ENCODE data around the gene MYLK. TPM values are rescaled to one million over a fixed set of nuclear protein-coding genes. Genes with fewer than 3 reads are reported as not detected.

Gene MYLK
- total RNA-seq, 2 experiments from 2014 or later = 0.06 to 0.15 TPM

DNA sequence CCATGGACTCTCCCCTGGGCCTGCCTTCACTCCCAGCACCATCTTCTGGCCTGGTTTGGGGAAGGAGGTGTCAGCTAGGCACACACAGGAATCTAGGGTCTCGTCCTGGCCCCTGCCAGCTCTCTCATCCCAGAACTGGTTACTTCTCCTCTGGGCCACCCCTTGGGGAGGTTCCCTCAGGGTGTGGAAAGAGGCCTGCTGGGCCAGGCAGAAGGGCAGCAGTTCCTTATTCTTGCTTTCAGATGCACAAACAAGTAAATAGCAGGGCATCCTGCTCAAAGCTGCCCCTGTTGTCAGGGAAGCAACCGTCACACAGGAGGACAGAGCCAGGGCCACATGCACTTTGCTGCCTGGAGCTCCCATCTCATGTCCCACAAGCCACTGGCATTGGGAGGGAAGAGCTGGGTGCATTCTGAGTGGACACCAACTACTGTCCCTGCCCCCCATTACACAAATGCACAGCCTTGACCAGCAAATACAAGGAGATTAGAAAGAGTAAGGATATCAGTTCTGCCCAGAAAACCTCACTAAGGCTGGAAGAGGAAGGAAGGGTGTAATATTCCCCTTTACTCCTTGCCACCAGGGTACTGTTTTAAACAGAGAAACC is 190.4 kb downstream of the MYLK start:
- H3K36me3 Mint-ChIP-seq (ENCODE audit: low read depth) = no peaks in the 10 kb centered on the region
- H3K4me1 Mint-ChIP-seq = no peaks in the 10 kb centered on the region
- H3K27me3 Mint-ChIP-seq = no peaks in the 10 kb centered on the region
- no peaks in the 10 kb centered on the region for H3K9me3 Mint-ChIP-seq
- H3K4me3 Mint-ChIP-seq = no peak overlapping the region
- DNase-seq = no peak
- no peak overlapping the region for H3K27ac Mint-ChIP-seq
- POLR2A ChIA-PET = no interaction called here
- CTCF ChIA-PET = no interaction called here

GRCh38 chr3:123692671-123693070 is 191.5 kb downstream of the MYLK start:
- Mint-ChIP-seq H3K9me3 (no peaks in the 10 kb centered on the region), H3K27me3 (no peaks in the 10 kb centered on the region), H3K4me1 (no peaks in the 10 kb centered on the region), H3K36me3 (ENCODE audit: low read depth) (no peaks in the 10 kb centered on the region), H3K4me3 (no peak overlapping the region), H3K27ac (no peak overlapping the region)
- DNase-seq = no peak
- ChIA-PET CTCF (no interaction called here), POLR2A (no interaction called here)

- ChIA-PET CTCF (no interaction called here), POLR2A (no interaction called here)
- Mint-ChIP-seq H3K4me3 (no peak overlapping the region), H3K27me3 (no peaks in the 10 kb centered on the region), H3K36me3 (ENCODE audit: low read depth) (no peaks in the 10 kb centered on the region), H3K4me1 (no peaks in the 10 kb centered on the region), H3K9me3 (no peaks in the 10 kb centered on the region), H3K27ac (no peak overlapping the region)
- DNase-seq = no peak
Observed at GRCh38 chr3:123692041-123692440, 192.1 kb downstream of the MYLK start.

- Mint-ChIP-seq H3K9me3 (no peaks in the 10 kb centered on the region), H3K36me3 (ENCODE audit: low read depth) (no peaks in the 10 kb centered on the region), H3K4me1 (no peaks in the 10 kb centered on the region), H3K27me3 (no peaks in the 10 kb centered on the region), H3K4me3 (no peak overlapping the region), H3K27ac (no peak overlapping the region)
- no peak for DNase-seq
- POLR2A ChIA-PET = no interaction called here
- CTCF ChIA-PET = interaction anchor here (1.1 kb wide), 1 partner anchor 16 kb away, joined by 3 read pairs; no protein-coding TSS in a partner anchor
Observed at GRCh38 chr3:123689831-123690230, 194.3 kb downstream of the MYLK start.

GRCh38 chr3:123688241-123688747 is 195.8 kb downstream of the MYLK start:
- Mint-ChIP-seq H3K9me3 (no peaks in the 10 kb centered on the region), H3K27me3 (no peaks in the 10 kb centered on the region), H3K27ac (no peak overlapping the region), H3K36me3 (ENCODE audit: low read depth) (no peaks in the 10 kb centered on the region), H3K4me3 (no peak overlapping the region), H3K4me1 (no peaks in the 10 kb centered on the region)
- POLR2A ChIA-PET = interaction anchor here (0.5 kb wide), 2 partner anchors 29 to 36 kb away, joined by 3 read pairs; no protein-coding TSS in a partner anchor
- DNase-seq = no peak
- CTCF ChIA-PET = no interaction called here

- H3K9me3 Mint-ChIP-seq = no peaks in the 10 kb centered on the region
- no peaks in the 10 kb centered on the region for H3K36me3 Mint-ChIP-seq (ENCODE audit: low read depth)
- ChIA-PET POLR2A (no interaction called here), CTCF (no interaction called here)
- H3K27me3 Mint-ChIP-seq = no peaks in the 10 kb centered on the region
- no peak for DNase-seq
- H3K4me1 Mint-ChIP-seq = no peaks in the 10 kb centered on the region
- no peak overlapping the region for H3K4me3 Mint-ChIP-seq
- H3K27ac Mint-ChIP-seq = no peak overlapping the region
Observed at GRCh38 chr3:123687286-123687685, 196.8 kb downstream of the MYLK start.

GRCh38 chr3:123686251-123686650 is 197.9 kb downstream of the MYLK start:
- no peaks in the 10 kb centered on the region for H3K9me3 Mint-ChIP-seq
- H3K4me1 Mint-ChIP-seq = no peaks in the 10 kb centered on the region
- no peaks in the 10 kb centered on the region for H3K27me3 Mint-ChIP-seq
- no peaks in the 10 kb centered on the region for H3K36me3 Mint-ChIP-seq (ENCODE audit: low read depth)
- H3K27ac Mint-ChIP-seq = no peak overlapping the region
- DNase-seq = no peak
- CTCF ChIA-PET = no interaction called here
- H3K4me3 Mint-ChIP-seq = no peak overlapping the region
- POLR2A ChIA-PET = no interaction called here

DNA sequence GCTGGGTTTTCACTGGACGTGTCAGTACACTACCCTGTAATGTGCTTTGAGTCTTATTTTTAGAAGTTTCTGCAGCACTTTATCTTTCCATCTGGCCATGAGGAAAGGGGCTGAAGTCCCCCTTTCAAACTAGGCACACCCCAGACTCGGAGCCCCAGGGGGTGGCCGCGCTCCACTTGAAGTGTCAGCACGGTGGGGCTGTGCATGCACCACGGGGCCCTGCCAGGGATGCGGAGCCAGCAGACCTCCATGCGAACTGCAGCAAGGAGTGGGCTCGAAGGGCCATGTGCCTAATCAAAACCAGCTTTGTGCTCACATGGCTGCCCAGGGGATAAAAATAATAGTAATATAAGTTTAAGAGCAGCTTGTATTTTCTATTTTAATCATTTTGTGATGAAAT is 198.4 kb downstream of the MYLK start:
- Mint-ChIP-seq H3K27me3 (no peaks in the 10 kb centered on the region), H3K9me3 (no peaks in the 10 kb centered on the region), H3K27ac (no peak overlapping the region), H3K4me3 (no peak overlapping the region), H3K4me1 (no peaks in the 10 kb centered on the region), H3K36me3 (ENCODE audit: low read depth) (no peaks in the 10 kb centered on the region)
- CTCF ChIA-PET = no interaction called here
- no peak for DNase-seq
- POLR2A ChIA-PET = no interaction called here

GRCh38 chr3:123684636-123685035 is 199.5 kb downstream of the MYLK start:
- H3K27me3 Mint-ChIP-seq = no peaks in the 10 kb centered on the region
- POLR2A ChIA-PET = no interaction called here
- H3K4me3 Mint-ChIP-seq = no peak overlapping the region
- H3K9me3 Mint-ChIP-seq = no peaks in the 10 kb centered on the region
- no peaks in the 10 kb centered on the region for H3K4me1 Mint-ChIP-seq
- no peaks in the 10 kb centered on the region for H3K36me3 Mint-ChIP-seq (ENCODE audit: low read depth)
- no peak for DNase-seq
- H3K27ac Mint-ChIP-seq = no peak overlapping the region
- CTCF ChIA-PET = interaction anchor here (0.6 kb wide), 1 partner anchor 156 kb away, joined by 5 read pairs; no protein-coding TSS in a partner anchor

GRCh38 chr3:123684209-123684608 is 199.9 kb downstream of the MYLK start:
- Mint-ChIP-seq H3K4me1 (no peaks in the 10 kb centered on the region), H3K36me3 (ENCODE audit: low read depth) (no peaks in the 10 kb centered on the region), H3K9me3 (no peaks in the 10 kb centered on the region), H3K27ac (no peak overlapping the region), H3K27me3 (no peaks in the 10 kb centered on the region), H3K4me3 (no peak overlapping the region)
- DNase-seq = no peak
- ChIA-PET POLR2A (no interaction called here), CTCF (interaction anchor here (0.8 kb wide), 1 partner anchor 12 kb away, joined by 4 read pairs; no protein-coding TSS in a partner anchor)

DNA sequence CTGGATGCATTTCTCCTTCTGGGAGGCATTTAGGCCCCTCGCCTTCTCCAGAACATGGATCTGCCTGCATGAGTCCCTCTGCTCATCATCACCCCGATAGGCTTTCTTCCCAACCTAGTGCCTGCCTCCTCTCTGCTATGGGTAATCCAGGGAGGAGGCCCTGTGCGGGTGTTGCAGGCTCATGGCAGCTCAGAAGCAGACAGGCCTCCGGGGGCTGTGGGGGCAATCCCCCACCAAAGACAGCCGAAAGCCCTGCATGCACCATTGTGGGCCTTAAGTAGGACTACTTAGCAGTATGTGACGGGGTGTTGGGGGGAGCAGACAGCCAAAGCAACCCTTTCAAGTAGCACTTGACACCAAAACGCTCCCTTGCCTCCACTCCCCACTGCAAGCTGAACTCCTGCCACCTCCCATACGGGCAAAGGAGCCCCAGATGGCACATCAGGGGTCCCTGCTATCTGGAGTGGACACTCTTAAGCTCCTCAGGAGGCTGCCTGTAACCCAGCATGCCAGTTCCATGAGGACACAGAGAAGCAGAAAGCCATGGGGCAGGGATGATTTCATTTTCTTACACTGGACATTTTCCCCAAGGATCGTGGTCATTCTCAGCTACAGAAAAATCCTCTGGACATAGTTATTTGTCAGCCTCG is 200.5 kb downstream of the MYLK start:
- Mint-ChIP-seq H3K4me3 (no peak overlapping the region), H3K27ac (no peak overlapping the region), H3K36me3 (ENCODE audit: low read depth) (no peaks in the 10 kb centered on the region), H3K9me3 (no peaks in the 10 kb centered on the region), H3K4me1 (no peaks in the 10 kb centered on the region), H3K27me3 (no peaks in the 10 kb centered on the region)
- POLR2A ChIA-PET = no interaction called here
- DNase-seq = no peak
- CTCF ChIA-PET = interaction anchor here (0.8 kb wide), 1 partner anchor 12 kb away, joined by 4 read pairs; no protein-coding TSS in a partner anchor

DNA sequence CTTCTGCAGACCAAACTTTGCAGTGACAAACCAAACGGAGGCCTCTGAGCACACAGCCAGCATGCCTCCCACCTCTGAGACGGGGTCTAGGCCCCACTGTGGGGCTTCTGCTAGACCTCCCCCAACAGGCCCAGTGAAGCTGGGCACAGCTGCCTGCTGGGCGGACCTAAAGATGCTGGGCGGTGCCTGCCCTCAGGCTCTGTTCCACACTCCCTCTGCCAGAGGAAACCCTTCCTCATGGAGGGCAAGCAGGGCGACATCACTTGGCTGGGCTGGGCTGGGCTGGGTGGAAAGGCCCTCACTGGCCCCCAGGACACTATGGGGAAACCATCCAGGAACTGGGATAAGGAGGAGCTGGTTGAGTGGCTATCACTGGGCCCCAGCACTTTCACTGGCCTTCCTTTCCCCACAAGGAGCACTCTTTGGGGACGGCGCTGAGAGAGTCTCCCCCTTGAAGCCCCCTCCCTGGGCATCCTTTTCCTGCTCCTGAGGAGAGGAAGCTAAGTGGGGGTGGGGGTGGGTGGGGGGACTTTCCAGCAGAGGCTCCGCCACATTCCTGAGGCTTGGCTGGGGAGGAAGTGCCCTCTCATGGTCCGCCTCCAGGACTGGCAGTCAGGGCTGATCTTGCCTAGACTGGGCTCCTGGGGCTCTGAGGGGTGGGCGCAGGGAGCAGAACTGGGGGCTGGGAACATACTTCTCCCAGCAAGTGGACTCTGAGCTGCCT is 201.2 kb downstream of the MYLK start:
- DNase-seq = no peak
- H3K27me3 Mint-ChIP-seq = no peaks in the 10 kb centered on the region
- ChIA-PET CTCF (no interaction called here), POLR2A (no interaction called here)
- H3K4me1 Mint-ChIP-seq = no peaks in the 10 kb centered on the region
- H3K36me3 Mint-ChIP-seq (ENCODE audit: low read depth) = no peaks in the 10 kb centered on the region
- H3K9me3 Mint-ChIP-seq = no peaks in the 10 kb centered on the region
- no peak overlapping the region for H3K27ac Mint-ChIP-seq
- no peak overlapping the region for H3K4me3 Mint-ChIP-seq

DNA sequence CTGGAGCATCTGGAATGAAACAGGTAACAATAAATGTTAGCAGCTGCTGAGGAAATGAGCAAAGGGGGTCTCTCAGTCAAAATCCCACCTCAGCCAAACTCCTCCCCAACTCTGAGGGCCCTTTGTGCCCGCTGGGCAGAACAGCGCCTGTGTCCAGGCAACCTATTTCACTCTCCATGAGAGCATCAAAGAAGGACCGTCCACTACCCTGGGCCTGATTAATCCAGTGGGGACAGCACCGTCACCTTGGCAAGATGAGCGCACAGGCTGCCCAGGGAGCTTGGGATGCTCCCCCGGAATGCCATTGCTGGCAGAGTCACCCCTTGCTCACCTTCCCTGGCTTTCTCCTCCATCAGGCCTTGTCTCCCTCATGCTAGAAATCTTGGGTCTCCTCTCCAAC is 201.8 kb downstream of the MYLK start:
- Mint-ChIP-seq H3K9me3 (no peaks in the 10 kb centered on the region), H3K27ac (no peak overlapping the region), H3K4me3 (no peak overlapping the region), H3K36me3 (ENCODE audit: low read depth) (no peaks in the 10 kb centered on the region), H3K27me3 (no peaks in the 10 kb centered on the region), H3K4me1 (no peaks in the 10 kb centered on the region)
- no peak for DNase-seq
- POLR2A ChIA-PET = no interaction called here
- CTCF ChIA-PET = no interaction called here

Data from activated CD4-positive, alpha-beta T cell treated with anti-CD3 and anti-CD28 coated beads, Interleukin-2, amount 10 ng/mL, durations not matched to agents 7 days and 5 days (primary cell).